GM19328 (cell line): ENCODE results near the gene ITM2A.

Experiments
- ATAC-seq: cut with Tn5 transposase; IDR thresholded peaks from one replicate; pipeline ENCODE4 v1.9.1; 2021; ENCODE audit warnings: mild to moderate bottlenecking, moderate library complexity; ENCODE audit not compliant: unreplicated experiment

ITM2A gene

GRCh38 chrX:79325263-79325958 is 41.7 kb downstream of the ITM2A start:
- no peak for ATAC-seq
